ENCODE results near the gene SORCS2. TPM values are rescaled to one million over a fixed set of nuclear protein-coding genes. Genes with fewer than 3 reads are reported as not detected.

The SORCS2 gene
- total RNA-seq, 1 donor from 2014 or later = 13.8 TPM

- peaks cover 25% of the 10 kb centered on the region for H4K20me1 ChIP-seq (ENCODE audit: insufficient read depth, low read length)
- no peaks in the 10 kb centered on the region for H3K9me3 Mint-ChIP-seq (ENCODE audit: unreplicated experiment)
- no peaks in the 10 kb centered on the region for H3K9me3 ChIP-seq (ENCODE audit: insufficient read depth, low read depth, low read length)
- TF ChIP-seq CTCF (IDR thresholded peaks at IDR 0.05; ENCODE audit: insufficient read depth, low read depth, low read length) (no peak), EZH2 (IDR thresholded peaks at IDR 0.05; ENCODE audit: insufficient read depth, low read length) (no peak)
- H3K36me3 Mint-ChIP-seq (ENCODE audit: low read depth, unreplicated experiment) = no peaks in the 10 kb centered on the region
- peaks cover 33% of the 10 kb centered on the region for H3K4me1 ChIP-seq (ENCODE audit: insufficient read depth, low read length)
- H3K4me3 Mint-ChIP-seq (ENCODE audit: unreplicated experiment) = peak overlapping the region; percentile 82
- peak overlapping the region; percentile 60 for H2AFZ ChIP-seq (ENCODE audit: low read depth, low read length)
- FAIRE-seq (no peak), DNase-seq (ENCODE audit: low read depth) (no peak)
- peaks cover 50% of the 10 kb centered on the region for H3K27me3 Mint-ChIP-seq (ENCODE audit: low read depth, unreplicated experiment)
- H3K36me3 ChIP-seq (ENCODE audit: insufficient read depth, low read length) = no peaks in the 10 kb centered on the region
- peaks cover 18% of the 10 kb centered on the region for H3K4me1 Mint-ChIP-seq (ENCODE audit: low read depth, unreplicated experiment)
- peaks cover 24% of the 10 kb centered on the region for H3K79me2 ChIP-seq (ENCODE audit: insufficient read depth, low read length)
- no peak overlapping the region for H3K27ac ChIP-seq (ENCODE audit: low read depth, low read length)
- no peak overlapping the region for H3K27ac Mint-ChIP-seq (ENCODE audit: unreplicated experiment)
- H3K4me3 ChIP-seq (ENCODE audit: insufficient read depth, low read depth, low read length) = peak overlapping the region; percentile 17
- peak overlapping the region; percentile 41 for H3K9ac ChIP-seq (ENCODE audit: low read length)
- peaks cover 32% of the 10 kb centered on the region for H3K27me3 ChIP-seq (ENCODE audit: insufficient read depth, low read length)
- peak overlapping the region; percentile 98 for H3K4me2 ChIP-seq (ENCODE audit: low read length)
Observed at GRCh38 chr4:7191546-7192251, 639 bp upstream of the SORCS2 start.

GRCh38 chr4:7193030-7193958 lies 956 bp downstream of the SORCS2 start:
- peaks cover 41% of the 10 kb centered on the region for H3K4me1 ChIP-seq (ENCODE audit: insufficient read depth, low read length)
- H3K9ac ChIP-seq (ENCODE audit: low read length) = peak overlapping the region; percentile 81
- Mint-ChIP-seq H3K27ac (ENCODE audit: unreplicated experiment) (no peak overlapping the region), H3K4me1 (ENCODE audit: low read depth, unreplicated experiment) (peaks cover 34% of the 10 kb centered on the region), H3K4me3 (ENCODE audit: unreplicated experiment) (peak overlapping the region; percentile 87), H3K27me3 (ENCODE audit: low read depth, unreplicated experiment) (peaks cover 34% of the 10 kb centered on the region), H3K36me3 (ENCODE audit: low read depth, unreplicated experiment) (peaks cover 1% of the 10 kb centered on the region), H3K9me3 (ENCODE audit: unreplicated experiment) (peaks cover 2% of the 10 kb centered on the region)
- H2AFZ ChIP-seq (ENCODE audit: low read depth, low read length) = peak overlapping the region; percentile 69
- FAIRE-seq = no peak
- no peak overlapping the region for H3K27ac ChIP-seq (ENCODE audit: low read depth, low read length)
- peaks cover 39% of the 10 kb centered on the region for H3K79me2 ChIP-seq (ENCODE audit: insufficient read depth, low read length)
- peak; percentile 47 for TF ChIP-seq EZH2 (IDR thresholded peaks at IDR 0.05; ENCODE audit: insufficient read depth, low read length)
- no peak for TF ChIP-seq CTCF (IDR thresholded peaks at IDR 0.05; ENCODE audit: insufficient read depth, low read depth, low read length)
- peaks cover 30% of the 10 kb centered on the region for H4K20me1 ChIP-seq (ENCODE audit: insufficient read depth, low read length)
- H3K9me3 ChIP-seq (ENCODE audit: insufficient read depth, low read depth, low read length) = no peaks in the 10 kb centered on the region
- peak overlapping the region; percentile 98 for H3K4me2 ChIP-seq (ENCODE audit: low read length)
- H3K36me3 ChIP-seq (ENCODE audit: insufficient read depth, low read length) = no peaks in the 10 kb centered on the region
- peak overlapping the region; percentile 79 for H3K4me3 ChIP-seq (ENCODE audit: insufficient read depth, low read depth, low read length)
- peaks cover 18% of the 10 kb centered on the region for H3K27me3 ChIP-seq (ENCODE audit: insufficient read depth, low read length)
- DNase-seq (ENCODE audit: low read depth) = no peak

Measured in astrocyte (in vitro differentiated cells and primary cell).